B cell (primary cell): ENCODE data around the gene KIRREL3.

ENCODE experiments used
- CTCF ChIP-seq: fragments of 200-600 bp; IDR thresholded peaks from one replicate; pipeline ENCODE4 v1.8.0; 2022; ENCODE audit warnings: antibody characterized with exemption, mild to moderate bottlenecking
- EZH2 ChIP-seq: IDR thresholded peaks from 2 replicates; pipeline ENCODE4 v1.6.1; 2012; ENCODE audit warnings: borderline replicate concordance, low read depth, mild to moderate bottlenecking, moderate library complexity, low read length; ENCODE audit not compliant: insufficient read depth, poor library complexity, severe bottlenecking

DNA sequence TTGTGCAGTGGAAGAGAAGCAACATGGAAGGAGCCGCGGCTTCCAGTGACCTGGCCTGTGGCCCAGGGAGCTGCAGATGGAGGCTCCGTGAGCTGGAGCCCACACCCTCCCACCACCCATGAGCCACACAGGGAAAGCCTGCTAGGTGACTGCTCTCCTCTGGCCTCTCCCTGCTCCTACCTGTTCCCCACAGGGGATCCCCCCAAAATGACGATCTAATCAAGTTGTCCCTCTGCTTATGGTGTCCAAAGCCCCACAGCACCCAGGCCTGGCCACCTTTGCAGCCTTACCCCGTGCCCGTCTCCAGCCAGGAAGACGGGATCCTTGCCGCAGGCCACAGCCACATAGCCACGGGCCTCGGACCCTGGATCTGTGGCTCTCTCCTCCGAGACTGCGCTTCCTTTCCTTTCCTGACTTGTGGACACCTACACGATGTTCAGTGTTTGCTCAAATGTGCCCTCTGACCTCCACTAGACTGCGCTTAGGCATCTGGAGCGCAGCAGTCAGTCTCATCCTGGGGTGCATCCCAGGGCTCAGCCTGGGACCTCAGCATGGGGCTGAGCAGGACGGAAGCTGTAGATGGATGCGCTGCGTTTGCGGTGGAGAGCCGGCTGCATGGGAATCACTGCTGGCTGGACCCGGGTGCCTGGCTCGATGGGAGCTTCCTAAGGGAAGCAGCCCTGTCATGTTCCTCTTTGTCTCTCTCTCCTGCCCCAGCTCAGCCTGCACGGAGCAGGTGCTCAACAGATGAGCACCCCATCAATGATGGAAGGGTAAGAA, 511.8 kb downstream of the KIRREL3 start:
- TF ChIP-seq EZH2 = no peak
- no peak for TF ChIP-seq CTCF
